H1 (cell line): ENCODE data around the gene TNN. TPM values are rescaled to one million over a fixed set of nuclear protein-coding genes. Genes with fewer than 3 reads are reported as not detected.

Experiments
- CTCF ChIA-PET: fragments of 300-600 bp; sonication (Branson Sonifier 250); formaldehyde crosslinking; loops from one replicate; lab custom pipeline; 2021; ENCODE audit not compliant: partially characterized antibody; lab: Charles Lee
- POLR2A ChIA-PET: fragments of 300-600 bp; sonication (Branson Sonifier 250); formaldehyde crosslinking; loops from one replicate; lab custom pipeline; 2021; ENCODE audit warnings: inconsistent platforms; ENCODE audit not compliant: partially characterized antibody; lab: Charles Lee
- DNase-seq, 2 experiments: peaks; one replicate each; pipeline versions ENCODE4 v3.0.0 to v3.0.0-alpha.2; 2010 to 2022; ENCODE audit warnings: low spot score in 2 of 2, low read depth in 1 of 2, mixed read lengths in 1 of 2
- FAIRE-seq: peaks from 2 replicates; lab custom pipeline; 2011; peaks lifted over from hg19 to GRCh38; lab: Jason Lieb, UNC
- H2AFZ ChIP-seq: 2 replicates; pipeline ENCODE4 v1.8.1; 2012; ENCODE audit warnings: low read length, inconsistent platforms
- H2AK5ac ChIP-seq: 2 replicates; pipeline ENCODE4 v1.6.1; 2013; ENCODE audit warnings: low read depth, low read length
- H2BK120ac ChIP-seq: replicated peaks from 2 replicates; pipeline ENCODE3; 2013; ENCODE audit warnings: low read depth, low read length, inconsistent platforms
- H2BK12ac ChIP-seq: 2 replicates; pipeline ENCODE4 v1.6.1; 2013; ENCODE audit warnings: low read depth, low read length
- H2BK15ac ChIP-seq: 2 replicates; pipeline ENCODE4 v1.6.1; 2013; ENCODE audit warnings: low read length
- H2BK20ac ChIP-seq: 2 replicates; pipeline ENCODE4 v1.6.1; 2013; ENCODE audit warnings: low read length
- H2BK5ac ChIP-seq: 2 replicates; pipeline ENCODE4 v1.6.1; 2013; ENCODE audit warnings: low read depth, low read length
- H3K14ac ChIP-seq: 2 replicates; pipeline ENCODE4 v1.6.1; 2013; ENCODE audit warnings: inconsistent platforms; ENCODE audit not compliant: insufficient read length
- H3K18ac ChIP-seq: 2 replicates; pipeline ENCODE4 v1.6.1; 2013; ENCODE audit warnings: low read length; ENCODE audit errors: extremely low read depth
- H3K23ac ChIP-seq: 2 replicates; pipeline ENCODE4 v1.6.1; 2013; ENCODE audit warnings: inconsistent platforms; ENCODE audit not compliant: insufficient read length
- H3K23me2 ChIP-seq: 2 replicates; pipeline ENCODE4 v1.6.1; 2013; ENCODE audit warnings: low read depth, low read length
- H3K27ac ChIP-seq: 2 replicates; pipeline ENCODE4 v1.6.1; 2011; ENCODE audit warnings: low read depth, low read length, inconsistent platforms
- H3K27me3 ChIP-seq, 4 experiments: replicated peaks in 1 of 4; 1 replicate in 1 of 4; 2 replicates in 3 of 4; pipeline versions ENCODE4 v1.6.1 to v1.8.1; 2011 to 2013; ENCODE audit warnings: low read length in 3 of 4, mild to moderate bottlenecking in 3 of 4, inconsistent platforms in 2 of 4, mixed read lengths in 2 of 4, moderate library complexity in 1 of 4; ENCODE audit not compliant: control insufficient read depth in 3 of 4, insufficient read depth in 3 of 4; ENCODE audit errors: extremely low read depth in 1 of 4
- H3K36me3 ChIP-seq, 4 experiments: 2 replicates each; pipeline versions ENCODE4 v1.6.1 to v1.8.1; 2011 to 2013; ENCODE audit warnings: mild to moderate bottlenecking in 4 of 4, low read length in 3 of 4, moderate library complexity in 2 of 4, control low read depth in 1 of 4, inconsistent platforms in 1 of 4; ENCODE audit not compliant: insufficient read depth in 4 of 4, control insufficient read depth in 2 of 4
- H3K4ac ChIP-seq: replicated peaks from 2 replicates; pipeline ENCODE3; 2013; ENCODE audit warnings: low read length, low read depth, mixed read lengths, inconsistent platforms; ENCODE audit not compliant: insufficient read length
- H3K4me1 ChIP-seq, 4 experiments: replicated peaks in 1 of 4; 1 replicate in 1 of 4; 2 replicates in 3 of 4; pipeline versions ENCODE4 v1.6.1 to v1.8.1; 2011 to 2013; ENCODE audit warnings: low read length in 3 of 4, inconsistent platforms in 2 of 4, mixed read lengths in 1 of 4; ENCODE audit not compliant: insufficient read depth in 4 of 4, control insufficient read depth in 3 of 4
- H3K4me2 ChIP-seq, 2 experiments: 2 replicates each; pipeline versions ENCODE4 v1.6.1 to v1.8.1; 2011 to 2013; ENCODE audit warnings: low read depth in 2 of 2, low read length in 2 of 2, control low read depth in 1 of 2, inconsistent platforms in 1 of 2, mild to moderate bottlenecking in 1 of 2; ENCODE audit not compliant: insufficient read depth in 1 of 2
- H3K4me3 ChIP-seq, 4 experiments: fragments of 200-600, 300-600 bp in 1 of 4; sonication (generic), shearing (Covaris generic), sonication (Bioruptor Twin) in 1 of 4; 2 replicates each; pipeline versions ENCODE4 v1.5.1 to v1.8.1; 2011 to 2016; ENCODE audit warnings: low read length in 4 of 4, low read depth in 3 of 4, control low read depth in 2 of 4, inconsistent platforms in 2 of 4, mild to moderate bottlenecking in 2 of 4, mixed read lengths in 1 of 4, moderate library complexity in 1 of 4; ENCODE audit not compliant: insufficient read depth in 2 of 4; ENCODE audit errors: extremely low read depth in 1 of 4
- H3K56ac ChIP-seq: replicated peaks from 2 replicates; pipeline ENCODE3; 2013; ENCODE audit warnings: low read depth, mild to moderate bottlenecking, mixed read lengths, low read length, inconsistent platforms; ENCODE audit not compliant: insufficient read length
- H3K79me1 ChIP-seq: 2 replicates; pipeline ENCODE4 v1.6.1; 2013; ENCODE audit warnings: low read depth, low read length, control low read depth
- H3K79me2 ChIP-seq, 2 experiments: 2 replicates each; pipeline versions ENCODE4 v1.6.1 to v1.8.1; 2012 to 2013; ENCODE audit warnings: low read length in 2 of 2, mild to moderate bottlenecking in 2 of 2, inconsistent platforms in 1 of 2; ENCODE audit not compliant: insufficient read depth in 2 of 2, control insufficient read depth in 1 of 2
- H3K9ac ChIP-seq, 4 experiments: replicated peaks in 1 of 4; 1 replicate in 1 of 4; 2 replicates in 3 of 4; pipeline versions ENCODE4 v1.6.1 to v1.8.1; 2011 to 2013; ENCODE audit warnings: low read depth in 3 of 4, low read length in 3 of 4, control low read depth in 2 of 4, mild to moderate bottlenecking in 2 of 4, moderate library complexity in 2 of 4, inconsistent platforms in 1 of 4; ENCODE audit errors: extremely low read depth in 1 of 4
- H3K9me3 ChIP-seq, 2 experiments: 2 replicates each; pipeline versions ENCODE4 v1.6.1 to v1.8.1; 2012 to 2013; ENCODE audit warnings: mild to moderate bottlenecking in 2 of 2, moderate library complexity in 2 of 2, control low read depth in 1 of 2, inconsistent platforms in 1 of 2, low read depth in 1 of 2, low read length in 1 of 2, mixed read lengths in 1 of 2; ENCODE audit not compliant: insufficient read depth in 2 of 2
- H4K20me1 ChIP-seq, 2 experiments: replicated peaks in 1 of 2; 2 replicates each; pipeline versions ENCODE3 to v1.8.1; 2011 to 2013; ENCODE audit warnings: inconsistent platforms in 2 of 2, low read length in 2 of 2, mild to moderate bottlenecking in 1 of 2; ENCODE audit not compliant: insufficient read depth in 2 of 2, control insufficient read depth in 1 of 2
- H4K5ac ChIP-seq: 2 replicates; pipeline ENCODE4 v1.6.1; 2013; ENCODE audit warnings: low read length, low read depth, mixed read lengths, inconsistent platforms; ENCODE audit not compliant: insufficient read length
- H4K8ac ChIP-seq: 2 replicates; pipeline ENCODE4 v1.8.0; 2013; ENCODE audit warnings: mild to moderate bottlenecking, moderate library complexity, low read length, inconsistent platforms; ENCODE audit not compliant: insufficient read depth; ENCODE audit errors: extremely low read depth
- H4K91ac ChIP-seq: replicated peaks from 2 replicates; pipeline ENCODE3; 2013; ENCODE audit warnings: low read length, mixed read lengths, inconsistent platforms; ENCODE audit not compliant: insufficient read length
- CEBPB ChIP-seq: IDR thresholded peaks from 2 replicates; pipeline ENCODE4 v1.6.1; 2012; ENCODE audit warnings: low read depth, low read length
- MAFK ChIP-seq: IDR thresholded peaks from 2 replicates; pipeline ENCODE4 v1.6.1; 2012; ENCODE audit warnings: low read depth, mild to moderate bottlenecking, improper control_type of control experiment, low read length
- RNF2 ChIP-seq: fragments of 200-900, 300-1000 bp; sonication (generic); IDR thresholded peaks from 2 replicates; pipeline ENCODE4 v1.7.1; 2016; ENCODE audit warnings: borderline replicate concordance, low read depth, mild to moderate bottlenecking, antibody characterized with exemption, low read length; ENCODE audit not compliant: poor library complexity, severe bottlenecking; ENCODE audit errors: missing control alignments
- WGBS, 2 experiments: shearing (Covaris generic) in 1 of 2; methylation state at CpG; one replicate each; pipeline versions ENCODE4 v1.1.6 to v1.1.7; 2013 to 2015; ENCODE audit warnings: low lambda C conversion rate in 2 of 2, mixed read lengths in 2 of 2, inconsistent platforms in 1 of 2, low coverage in 1 of 2, missing lambda C conversion rate in 1 of 2; ENCODE audit not compliant: insufficient replicate concordance in 2 of 2, insufficient coverage in 1 of 2, insufficient read length in 1 of 2; ENCODE audit errors: extremely low coverage in 1 of 2, missing lambda C conversion rate in 1 of 2; 5-methylcytosine and 5-hydroxymethylcytosine counted together
- polyA plus RNA-seq, 7 experiments: library from polyadenylated mRNA; depleted of rRNA in 3 of 7; stranded (reverse) in 5 of 7; unstranded in 2 of 7; fragments of >200 nt in 5 of 7; fragments of 200-250 nt in 2 of 7; gene quantifications; 1 replicate in 5 of 7; 2 replicates in 1 of 7; 4 replicates in 1 of 7; pipeline versions ENCODE4 v1.2.1 to v1.2.3, GENCODE V29; 2011 to 2013; ENCODE audit warnings: missing spikeins in 2 of 7, mixed read lengths in 2 of 7
- total RNA-seq: library from RNA; stranded (reverse); fragmentation: NEBNext Ultra II Directional; extraction: Animal tissue kit (Norgen Biotek cat#: 25700); gene quantifications from 2 replicates; pipeline ENCODE4 v1.2.1, GENCODE V29; 2021

The TNN gene
- total and polyA plus RNA-seq, 2 of the 8 experiments (the other 6 are each of a cell fraction or from before 2014, with no cell fraction given): 0.21 to 0.30 TPM

DNA sequence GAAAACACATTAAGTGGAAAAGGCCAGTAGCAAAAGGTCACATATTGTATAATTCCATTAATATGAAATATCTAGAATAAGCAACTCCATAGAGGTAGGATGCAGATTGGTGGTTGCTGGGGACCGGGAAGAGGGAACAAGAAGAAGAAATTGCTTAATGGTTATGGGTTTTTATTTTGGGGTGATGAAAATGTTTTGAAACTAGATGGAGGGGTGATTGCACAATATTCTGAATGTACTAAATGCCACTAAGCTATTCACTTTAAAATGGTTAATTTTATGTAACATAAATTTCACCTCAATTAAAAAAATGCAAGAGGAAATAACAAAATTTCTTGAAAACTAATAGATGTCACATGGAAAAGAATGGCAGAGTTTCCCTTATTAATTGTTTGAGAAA is 118.3 kb downstream of the TNN start:
- Histone ChIP-seq H3K18ac (no peak overlapping the region), H2BK5ac (no peak overlapping the region), H3K79me1 (no peaks in the 10 kb centered on the region), H3K14ac (no peak overlapping the region), H3K9ac (no peak overlapping the region), H3K4ac (no peak overlapping the region), H2BK12ac (no peak overlapping the region), H4K8ac (no peak overlapping the region), H3K4me3 (no peak overlapping the region), H4K5ac (no peak overlapping the region), H2BK20ac (no peak overlapping the region), H3K79me2 (no peaks in the 10 kb centered on the region), H3K23me2 (no peaks in the 10 kb centered on the region), H3K9me3 (no peaks in the 10 kb centered on the region), H2BK15ac (no peak overlapping the region), H3K4me2 (no peak overlapping the region), H2AK5ac (no peak overlapping the region), H3K23ac (no peak overlapping the region), H3K36me3 (no peaks in the 10 kb centered on the region), H3K27me3 (peaks cover 0 to 2% (median 0%) of the 10 kb centered on the region in 4 experiments; a peak in 1 of 7 replicates), H2BK120ac (no peak overlapping the region), H3K27ac (no peak overlapping the region), H4K91ac (no peak overlapping the region), H2AFZ (no peak overlapping the region), H3K4me1 (peaks cover 0 to 7% (median 3%) of the 10 kb centered on the region in 4 experiments; a peak in 3 of 7 replicates), H4K20me1 (no peaks in the 10 kb centered on the region), H3K56ac (no peak overlapping the region)
- FAIRE-seq (no peak), DNase-seq (no peak)
- WGBS, 2 experiments: 92% methylated on average over 1 of the region's 1 CpG; no CpG with 5 or more reads in 1 of the 2 experiments
- ChIA-PET CTCF (interaction anchor here (1.2 to 5.9 kb wide), 2 partner anchors 12 to 132 kb away, joined by 6 to 42 read pairs; no protein-coding TSS in a partner anchor), POLR2A (no interaction called here)
- TF ChIP-seq MAFK (no peak), RNF2 (no peak), CEBPB (no peak)
